Measurements from ENCODE around the gene SGIP1. TPM values are rescaled to one million over a fixed set of nuclear protein-coding genes. Genes with fewer than 3 reads are reported as not detected.

The SGIP1 gene
- total RNA-seq, 1 donor from 2014 or later: 5.3 TPM

DNA sequence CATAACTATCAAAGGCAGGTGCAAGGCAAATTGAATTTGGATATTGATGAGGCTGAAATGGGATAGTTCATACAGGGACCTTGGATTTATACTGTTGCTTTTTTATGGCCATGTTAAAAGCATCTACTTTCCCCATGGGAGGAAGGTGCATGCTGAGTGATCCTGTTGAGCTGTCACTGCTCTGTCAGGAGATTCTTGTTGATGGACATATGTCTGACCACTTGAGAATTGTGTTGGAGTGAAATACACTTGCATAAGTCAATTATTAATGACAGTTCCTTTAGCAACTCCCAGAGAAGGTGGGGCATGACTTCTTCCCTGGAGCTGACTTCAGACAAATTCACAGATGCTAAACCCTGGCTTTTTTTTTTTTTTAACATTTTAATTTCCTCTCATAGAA is 159.9 kb downstream of the SGIP1 start:
- TF ChIP-seq, protein P1, sequence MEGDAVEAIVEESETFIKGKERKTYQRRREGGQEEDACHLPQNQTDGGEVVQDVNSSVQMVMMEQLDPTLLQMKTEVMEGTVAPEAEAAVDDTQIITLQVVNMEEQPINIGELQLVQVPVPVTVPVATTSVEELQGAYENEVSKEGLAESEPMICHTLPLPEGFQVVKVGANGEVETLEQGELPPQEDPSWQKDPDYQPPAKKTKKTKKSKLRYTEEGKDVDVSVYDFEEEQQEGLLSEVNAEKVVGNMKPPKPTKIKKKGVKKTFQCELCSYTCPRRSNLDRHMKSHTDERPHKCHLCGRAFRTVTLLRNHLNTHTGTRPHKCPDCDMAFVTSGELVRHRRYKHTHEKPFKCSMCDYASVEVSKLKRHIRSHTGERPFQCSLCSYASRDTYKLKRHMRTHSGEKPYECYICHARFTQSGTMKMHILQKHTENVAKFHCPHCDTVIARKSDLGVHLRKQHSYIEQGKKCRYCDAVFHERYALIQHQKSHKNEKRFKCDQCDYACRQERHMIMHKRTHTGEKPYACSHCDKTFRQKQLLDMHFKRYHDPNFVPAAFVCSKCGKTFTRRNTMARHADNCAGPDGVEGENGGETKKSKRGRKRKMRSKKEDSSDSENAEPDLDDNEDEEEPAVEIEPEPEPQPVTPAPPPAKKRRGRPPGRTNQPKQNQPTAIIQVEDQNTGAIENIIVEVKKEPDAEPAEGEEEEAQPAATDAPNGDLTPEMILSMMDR (conservative IDR thresholded peaks at IDR 0.05): no peak
- no peak for DNase-seq (ENCODE audit: low read depth, low spot score)
- no peaks in the 10 kb centered on the region for H3K4me1 Mint-ChIP-seq
- no peak overlapping the region for H3K27ac Mint-ChIP-seq (ENCODE audit: unreplicated experiment)
- peaks cover 2% of the 10 kb centered on the region for H3K9me3 Mint-ChIP-seq
- H3K4me3 Mint-ChIP-seq: no peak overlapping the region
- H3K36me3 Mint-ChIP-seq (ENCODE audit: low read depth): no peaks in the 10 kb centered on the region
- no peaks in the 10 kb centered on the region for H3K27me3 Mint-ChIP-seq (ENCODE audit: low read depth)

DNA sequence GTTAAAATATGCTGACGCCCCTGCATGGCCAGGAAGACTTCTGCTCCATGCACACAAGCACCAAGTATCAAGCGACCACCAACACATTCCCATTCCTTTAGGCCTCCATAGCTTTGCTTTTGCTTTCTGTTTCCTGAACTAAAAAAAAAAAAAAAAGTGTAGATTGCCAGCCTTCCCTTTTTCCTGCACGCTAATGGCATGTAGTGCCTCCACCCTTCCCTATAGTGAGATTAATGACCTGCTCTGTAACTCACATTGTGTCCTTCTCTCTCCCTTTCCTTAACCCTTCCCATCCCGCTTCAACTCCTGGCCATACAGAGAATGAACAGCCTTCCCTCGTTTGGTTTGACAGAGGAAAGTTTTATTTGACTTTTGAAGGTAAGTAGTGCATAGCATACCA is 161.2 kb downstream of the SGIP1 start:
- Mint-ChIP-seq H3K27me3 (ENCODE audit: low read depth) (no peaks in the 10 kb centered on the region), H3K4me1 (no peaks in the 10 kb centered on the region), H3K36me3 (ENCODE audit: low read depth) (no peaks in the 10 kb centered on the region), H3K27ac (ENCODE audit: unreplicated experiment) (no peak overlapping the region), H3K9me3 (peaks cover 2% of the 10 kb centered on the region), H3K4me3 (no peak overlapping the region)
- no peak for DNase-seq (ENCODE audit: low read depth, low spot score)
- TF ChIP-seq, protein P1 (conservative IDR thresholded peaks at IDR 0.05): no peak

DNA sequence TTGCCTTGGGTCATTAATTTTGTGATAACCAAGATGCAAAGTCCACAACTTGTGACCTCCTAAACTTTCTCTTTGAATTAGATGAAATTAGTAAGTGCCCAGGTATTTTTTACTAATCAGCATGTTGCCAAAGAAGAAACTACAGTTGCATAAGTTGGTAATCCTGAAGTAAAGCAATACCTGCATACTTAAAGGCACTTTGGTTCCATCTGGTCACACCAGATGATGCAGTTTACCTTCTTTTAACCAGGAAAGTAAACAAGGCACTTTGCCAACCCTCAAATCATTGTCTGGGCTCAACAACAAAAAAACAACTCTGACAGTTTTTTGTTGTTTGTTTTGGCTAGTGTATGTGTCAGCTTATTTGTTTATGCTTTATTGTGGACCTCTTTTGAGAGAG is 162.8 kb downstream of the SGIP1 start:
- no peak for DNase-seq (ENCODE audit: low read depth, low spot score)
- Mint-ChIP-seq H3K4me3 (no peak overlapping the region), H3K27ac (ENCODE audit: unreplicated experiment) (no peak overlapping the region), H3K36me3 (ENCODE audit: low read depth) (no peaks in the 10 kb centered on the region), H3K9me3 (peaks cover 2% of the 10 kb centered on the region), H3K4me1 (no peaks in the 10 kb centered on the region), H3K27me3 (ENCODE audit: low read depth) (no peaks in the 10 kb centered on the region)
- TF ChIP-seq, protein P1 (conservative IDR thresholded peaks at IDR 0.05): no peak

DNA sequence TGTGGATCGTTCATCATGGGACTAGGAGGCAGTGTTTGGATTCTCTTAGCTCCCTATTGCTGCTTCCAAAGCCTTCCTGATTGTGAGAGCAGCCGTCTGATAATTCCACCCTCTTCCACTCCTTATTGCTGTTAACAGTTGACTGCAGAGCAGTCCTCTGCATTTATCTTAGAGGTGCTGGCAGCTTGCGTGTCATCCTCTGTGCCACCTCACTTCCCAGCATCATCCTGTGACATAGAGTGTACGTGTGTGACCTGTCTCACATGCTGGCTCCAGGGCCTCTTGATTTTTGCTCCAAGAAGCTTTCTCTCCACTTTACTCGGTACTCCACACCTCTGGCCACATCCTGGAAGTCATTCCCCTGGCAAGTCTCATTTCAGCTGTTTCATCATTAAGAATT is 165.3 kb downstream of the SGIP1 start:
- H3K27ac Mint-ChIP-seq (ENCODE audit: unreplicated experiment): no peak overlapping the region
- H3K27me3 Mint-ChIP-seq (ENCODE audit: low read depth): no peaks in the 10 kb centered on the region
- TF ChIP-seq, protein P1 (conservative IDR thresholded peaks at IDR 0.05): no peak
- no peaks in the 10 kb centered on the region for H3K36me3 Mint-ChIP-seq (ENCODE audit: low read depth)
- DNase-seq (ENCODE audit: low read depth, low spot score): no peak
- H3K4me1 Mint-ChIP-seq: no peaks in the 10 kb centered on the region
- H3K9me3 Mint-ChIP-seq: no peaks in the 10 kb centered on the region
- H3K4me3 Mint-ChIP-seq: no peak overlapping the region

DNA sequence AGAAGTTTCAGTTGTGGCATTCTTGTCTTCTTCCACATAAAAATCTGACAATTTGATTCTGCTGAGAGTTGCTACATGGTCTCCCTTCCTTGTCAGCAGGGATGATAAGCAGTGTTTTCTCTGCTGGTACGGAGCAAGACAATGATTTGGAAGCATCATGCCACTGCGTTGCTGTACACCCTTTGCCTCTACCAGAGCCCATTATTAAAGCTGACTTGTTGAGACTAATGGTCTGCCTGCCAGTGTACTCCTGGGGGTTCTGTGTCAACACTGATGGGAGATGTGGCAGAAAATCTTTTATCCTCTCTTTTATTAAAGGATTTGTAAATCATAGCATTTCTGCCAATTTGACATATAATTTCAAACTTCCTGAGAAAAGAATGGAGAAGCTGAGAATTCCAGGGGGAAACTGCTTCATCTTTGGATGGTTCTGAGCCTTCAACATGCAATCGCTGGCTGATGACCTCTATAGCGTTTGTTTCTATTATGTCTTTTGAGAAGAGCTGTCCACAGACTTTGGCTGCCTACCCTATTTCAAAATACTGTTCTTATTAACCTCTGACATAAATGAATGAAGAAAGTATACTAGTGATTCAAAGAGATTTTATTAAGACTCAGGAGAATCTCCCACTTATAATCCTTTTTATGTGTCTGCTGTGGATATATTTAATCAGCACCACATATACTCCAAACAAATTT is 170.4 kb downstream of the SGIP1 start:
- H3K27ac Mint-ChIP-seq (ENCODE audit: unreplicated experiment): no peak overlapping the region
- H3K9me3 Mint-ChIP-seq: no peaks in the 10 kb centered on the region
- no peaks in the 10 kb centered on the region for H3K27me3 Mint-ChIP-seq (ENCODE audit: low read depth)
- no peak for DNase-seq (ENCODE audit: low read depth, low spot score)
- no peaks in the 10 kb centered on the region for H3K36me3 Mint-ChIP-seq (ENCODE audit: low read depth)
- TF ChIP-seq, protein P1 (conservative IDR thresholded peaks at IDR 0.05): no peak
- peaks cover 10% of the 10 kb centered on the region for H3K4me1 Mint-ChIP-seq
- no peak overlapping the region for H3K4me3 Mint-ChIP-seq

All from neural crest cell (in vitro differentiated cells).